ENCODE results near the gene KAZN.

Gene KAZN

GRCh38 chr1:14696761-14697160, 98.3 kb downstream of the KAZN start:
- no peak for TF ChIP-seq POLR2A (IDR thresholded peaks at IDR 0.05; ENCODE audit: low read depth, low read length)
- FAIRE-seq: no peak
- DNase-seq (ENCODE audit: insufficient read length, low spot score): no peak

GRCh38 chr1:14697353-14697752, 98.9 kb downstream of the KAZN start:
- FAIRE-seq: no peak
- TF ChIP-seq POLR2A (IDR thresholded peaks at IDR 0.05; ENCODE audit: low read depth, low read length): no peak
- no peak for DNase-seq (ENCODE audit: insufficient read length, low spot score)

GRCh38 chr1:14698314-14698713, 99.8 kb downstream of the KAZN start:
- no peak for FAIRE-seq
- no peak for DNase-seq (ENCODE audit: insufficient read length, low spot score)
- TF ChIP-seq POLR2A (IDR thresholded peaks at IDR 0.05; ENCODE audit: low read depth, low read length): no peak

GRCh38 chr1:14699620-14700019, 101.1 kb downstream of the KAZN start:
- DNase-seq (ENCODE audit: insufficient read length, low spot score) (no peak), FAIRE-seq (no peak)
- no peak for TF ChIP-seq POLR2A (IDR thresholded peaks at IDR 0.05; ENCODE audit: low read depth, low read length)

GRCh38 chr1:14704846-14705245, 106.4 kb downstream of the KAZN start:
- TF ChIP-seq POLR2A (IDR thresholded peaks at IDR 0.05; ENCODE audit: low read depth, low read length): no peak
- DNase-seq (ENCODE audit: insufficient read length, low spot score) (no peak), FAIRE-seq (no peak)

- no peak for TF ChIP-seq POLR2A (IDR thresholded peaks at IDR 0.05; ENCODE audit: low read depth, low read length)
- FAIRE-seq (no peak), DNase-seq (ENCODE audit: insufficient read length, low spot score) (no peak)
Observed at GRCh38 chr1:14705824-14706223, 107.3 kb downstream of the KAZN start.

GRCh38 chr1:14706631-14707030, 108.1 kb downstream of the KAZN start:
- TF ChIP-seq POLR2A (IDR thresholded peaks at IDR 0.05; ENCODE audit: low read depth, low read length): no peak
- no peak for DNase-seq (ENCODE audit: insufficient read length, low spot score)
- no peak for FAIRE-seq

- TF ChIP-seq POLR2A (IDR thresholded peaks at IDR 0.05; ENCODE audit: low read depth, low read length): no peak
- FAIRE-seq: no peak
Observed at GRCh38 chr1:14707531-14708445, 109.3 kb downstream of the KAZN start.

GRCh38 chr1:14710331-14710730, 111.8 kb downstream of the KAZN start:
- FAIRE-seq (no peak), DNase-seq (ENCODE audit: insufficient read length, low spot score) (no peak)
- TF ChIP-seq POLR2A (IDR thresholded peaks at IDR 0.05; ENCODE audit: low read depth, low read length): no peak

More at GRCh38 chr1:14707531-14708445, 109.3 kb downstream of the KAZN start:
- DNase-seq (ENCODE audit: insufficient read length, low spot score): no peak

GRCh38 chr1:14712136-14712535, 113.7 kb downstream of the KAZN start:
- DNase-seq (ENCODE audit: insufficient read length, low spot score) (no peak), FAIRE-seq (no peak)
- no peak for TF ChIP-seq POLR2A (IDR thresholded peaks at IDR 0.05; ENCODE audit: low read depth, low read length)

GRCh38 chr1:14713077-14713476, 114.6 kb downstream of the KAZN start:
- TF ChIP-seq POLR2A (IDR thresholded peaks at IDR 0.05; ENCODE audit: low read depth, low read length): no peak
- no peak for FAIRE-seq
- DNase-seq (ENCODE audit: insufficient read length, low spot score): no peak

- no peak for TF ChIP-seq POLR2A (IDR thresholded peaks at IDR 0.05; ENCODE audit: low read depth, low read length)
- FAIRE-seq (no peak), DNase-seq (ENCODE audit: insufficient read length, low spot score) (no peak)
Observed at GRCh38 chr1:14715266-14715665, 116.8 kb downstream of the KAZN start.

GRCh38 chr1:14715802-14716201, 117.3 kb downstream of the KAZN start:
- no peak for TF ChIP-seq POLR2A (IDR thresholded peaks at IDR 0.05; ENCODE audit: low read depth, low read length)
- DNase-seq (ENCODE audit: insufficient read length, low spot score) (no peak), FAIRE-seq (no peak)

GRCh38 chr1:14716474-14716873, 118.0 kb downstream of the KAZN start:
- no peak for TF ChIP-seq POLR2A (IDR thresholded peaks at IDR 0.05; ENCODE audit: low read depth, low read length)
- DNase-seq (ENCODE audit: insufficient read length, low spot score): no peak
- FAIRE-seq: no peak

GRCh38 chr1:14718476-14718875, 120.0 kb downstream of the KAZN start:
- DNase-seq (ENCODE audit: insufficient read length, low spot score): no peak
- FAIRE-seq: no peak
- TF ChIP-seq POLR2A (IDR thresholded peaks at IDR 0.05; ENCODE audit: low read depth, low read length): no peak

Data from H54 (cell line).